NCI-H1417 treated with DMSO at 0.1 percent for 48 hours (cell line): ENCODE results near the gene C10orf67.

ENCODE experiments used
- DNase-seq: peaks from one replicate; lab custom pipeline; 2025; lab: John Stamatoyannopoulos, UW

Gene C10orf67

DNA sequence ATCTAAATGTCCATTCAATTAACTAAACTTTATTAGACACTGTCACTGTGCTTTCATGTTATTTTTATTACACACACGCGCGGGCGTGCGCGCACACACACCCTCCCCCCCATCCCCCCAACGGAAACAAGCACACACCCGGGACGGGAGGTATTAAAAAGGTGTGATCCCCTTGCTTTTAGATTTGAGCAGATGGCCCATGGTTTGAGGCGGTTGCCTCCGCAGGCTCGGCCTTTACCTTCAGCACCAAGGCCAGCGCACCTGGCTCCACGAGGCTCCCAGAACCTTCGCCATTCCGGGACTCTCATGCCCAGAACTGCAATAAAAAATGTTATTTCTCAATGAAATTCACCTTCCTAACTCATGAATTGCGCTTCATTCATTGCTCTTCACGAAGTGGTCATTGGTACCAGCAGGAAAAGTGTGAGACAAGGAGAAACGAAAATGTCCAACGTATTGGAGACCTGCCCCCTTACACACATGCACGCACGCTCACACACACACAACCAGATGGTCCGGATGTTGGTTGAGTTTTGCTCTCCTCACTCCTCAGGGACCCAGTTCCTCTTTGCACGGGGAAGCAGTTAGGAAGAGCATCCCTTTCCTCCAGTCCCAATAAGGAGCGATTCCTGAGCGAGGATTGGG lies 173.2 kb downstream of the C10orf67 start:
- DNase-seq: no peak

DNA sequence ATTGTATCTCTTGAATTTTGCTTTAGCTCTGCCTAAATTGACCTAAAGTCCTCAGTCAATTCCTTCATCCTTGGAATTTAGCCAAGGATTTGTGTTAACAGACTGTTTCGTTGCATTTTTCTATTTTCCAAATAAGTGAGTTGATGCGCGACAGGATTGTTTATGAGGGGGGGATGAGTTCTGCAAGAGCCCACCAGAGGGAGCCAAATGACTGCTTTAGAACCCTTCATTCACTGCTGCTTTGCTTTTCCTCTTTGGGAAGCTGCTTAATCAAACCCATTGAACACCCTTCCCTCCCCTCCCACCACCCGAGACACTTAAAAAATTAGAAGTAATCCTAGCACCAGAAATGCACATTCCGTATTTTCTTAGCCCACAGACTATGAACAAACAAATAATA lies 186.2 kb downstream of the C10orf67 start:
- DNase-seq: peak; percentile 6

DNA sequence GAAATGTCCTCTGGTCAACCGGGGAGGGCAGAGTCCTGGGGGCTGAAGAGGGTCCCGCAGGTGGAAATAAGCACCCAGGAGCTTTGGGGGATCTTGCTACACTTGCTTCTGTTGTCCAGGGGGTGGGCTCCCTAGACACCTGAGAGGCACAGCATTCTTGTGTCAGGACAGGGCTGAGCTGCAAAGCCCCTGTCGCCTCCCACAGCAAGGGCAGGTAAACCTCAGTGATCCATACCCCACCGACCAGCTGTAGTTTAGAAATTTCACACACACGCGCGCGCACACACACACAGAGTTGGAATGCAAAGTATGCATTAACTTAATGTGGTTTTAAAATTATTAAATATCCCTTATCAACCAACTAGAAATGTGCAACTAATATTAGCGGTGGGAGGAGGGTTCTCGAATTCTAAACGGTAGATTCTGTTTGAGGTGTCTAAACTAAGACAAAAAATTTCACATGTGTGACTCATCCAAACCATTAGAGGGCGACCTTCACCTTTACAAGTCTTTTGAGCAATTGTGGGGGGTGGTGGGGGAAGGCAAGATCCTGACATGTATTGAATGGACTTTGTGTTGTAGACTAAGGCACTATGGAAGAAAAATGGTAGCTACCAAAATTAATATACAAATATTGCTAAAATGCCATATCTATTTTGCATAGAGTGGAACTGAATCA lies 186.8 kb downstream of the C10orf67 start:
- DNase-seq: no peak

DNA sequence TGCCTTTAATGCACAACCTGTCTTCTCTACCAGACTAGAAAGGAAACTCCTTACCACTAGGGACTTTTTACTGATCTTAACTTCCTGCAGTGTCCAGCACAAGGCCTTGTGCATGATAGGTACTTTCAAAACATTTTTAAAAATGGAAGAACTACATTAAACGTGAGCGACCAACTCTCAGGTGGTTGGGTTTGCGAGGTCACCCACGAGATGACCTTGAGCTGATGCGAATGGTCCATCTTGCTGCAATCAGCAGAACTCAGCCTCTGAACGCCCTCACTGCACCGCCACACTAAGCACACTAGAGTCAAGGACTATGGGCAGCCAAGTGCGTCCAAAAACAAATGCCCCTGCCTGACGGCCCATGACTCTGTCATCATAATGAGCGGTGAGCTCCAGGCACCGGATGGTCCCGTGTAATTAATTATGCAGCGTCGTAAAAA lies 187.3 kb downstream of the C10orf67 start:
- DNase-seq: no peak

DNA sequence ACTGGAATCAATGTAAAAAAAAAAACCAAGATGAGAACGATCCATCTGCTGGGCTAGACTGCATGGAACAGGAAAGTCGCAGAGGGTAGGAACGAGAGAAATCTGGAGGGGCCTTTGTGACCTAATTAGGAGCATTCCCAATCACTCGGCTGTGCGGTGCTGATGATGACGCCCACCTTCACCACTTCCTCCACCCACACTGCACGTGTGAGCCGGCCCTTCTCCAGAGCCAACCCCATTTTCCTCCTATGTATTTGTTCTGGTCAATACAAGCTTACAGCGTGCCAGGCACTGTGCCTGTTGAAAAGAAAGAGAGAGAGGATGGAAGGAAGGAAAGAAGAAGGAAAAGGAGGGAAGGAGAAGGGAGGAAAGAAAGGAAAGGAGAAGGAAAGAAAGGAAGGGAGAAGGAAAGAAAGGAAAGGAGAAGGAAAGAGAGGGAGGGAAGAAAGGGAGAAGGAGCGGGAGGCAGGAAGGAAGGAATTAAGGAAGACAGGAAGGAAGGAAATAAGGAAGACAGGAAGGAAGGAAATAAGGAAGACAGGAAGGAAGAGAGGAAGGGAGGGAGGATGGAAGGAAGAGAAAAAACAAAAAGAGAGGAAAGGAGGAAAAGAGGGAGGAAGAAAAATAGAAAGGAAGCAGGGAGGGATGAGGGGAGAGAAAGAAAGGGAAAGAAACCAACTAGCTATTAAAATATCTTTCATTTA lies 188.0 kb downstream of the C10orf67 start:
- DNase-seq: no peak

DNA sequence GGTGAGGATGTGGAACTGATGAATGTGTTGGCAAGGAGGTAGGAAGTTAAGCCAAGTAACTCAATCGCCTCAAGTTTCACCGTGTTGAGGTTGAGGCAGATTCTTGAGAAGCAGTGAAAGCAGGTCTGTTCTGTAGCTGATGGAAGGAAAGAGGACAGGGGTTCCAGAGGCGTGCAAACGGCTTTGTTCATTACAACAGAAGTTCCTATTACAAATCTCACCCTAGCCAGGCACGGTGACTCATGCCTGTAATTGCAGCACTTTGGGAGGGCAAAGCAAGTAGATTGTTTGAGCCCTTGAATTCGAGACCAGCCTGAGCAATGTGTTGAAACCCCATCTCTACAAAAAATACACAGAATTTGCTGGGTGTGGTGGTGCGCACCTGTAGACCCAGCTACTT lies 189.4 kb downstream of the C10orf67 start:
- no peak for DNase-seq
